Measurements from ENCODE around the gene GOSR2. TPM values are rescaled to one million over a fixed set of nuclear protein-coding genes. Genes with fewer than 3 reads are reported as not detected.

Gene GOSR2
- total RNA-seq, 1 experiment from 2014 or later, result 53.5 TPM

GRCh38 chr17:46908068-46908737, 14.8 kb upstream of the GOSR2 start:
- no peaks in the 10 kb centered on the region for H3K4me1 ChIP-seq (ENCODE audit: insufficient read depth, low read length)
- Mint-ChIP-seq H3K4me1 (peaks cover 9 to 16% of the 10 kb centered on the region in 2 experiments), H3K36me3 (ENCODE audit: insufficient read depth in 1 of 3, low read depth in 3 of 3) (no peaks in the 10 kb centered on the region), H3K27me3 (ENCODE audit: low read depth) (peaks cover 20% of the 10 kb centered on the region), H3K4me3 (no peak overlapping the region), H3K9me3 (no peaks in the 10 kb centered on the region), H3K27ac (no peak overlapping the region)
- H3K27me3 ChIP-seq (ENCODE audit: insufficient read depth, low read length), result no peaks in the 10 kb centered on the region
- no peak overlapping the region for H2BK15ac ChIP-seq (ENCODE audit: low read depth, low read length)
- no peak overlapping the region for H4K5ac ChIP-seq (ENCODE audit: insufficient read length, low read depth, low read length)
- TF ChIP-seq CTCF (conservative IDR thresholded peaks at IDR 0.05), result no peak
- no peaks in the 10 kb centered on the region for H4K20me1 ChIP-seq (ENCODE audit: control insufficient read depth, insufficient read depth, insufficient read length)
- H4K91ac ChIP-seq (ENCODE audit: insufficient read length, low read depth, low read length), result no peak overlapping the region
- no peak overlapping the region for H2BK5ac ChIP-seq (ENCODE audit: insufficient read length, low read length)
- no peak overlapping the region for H2AK5ac ChIP-seq (ENCODE audit: insufficient read length, low read length)
- H2AFZ ChIP-seq (ENCODE audit: low read length), result no peak overlapping the region
- no peak overlapping the region for H3K4ac ChIP-seq (ENCODE audit: low read depth, low read length)
- H2BK12ac ChIP-seq (ENCODE audit: insufficient read length, low read depth, low read length), result no peak overlapping the region
- no peak overlapping the region for H2BK20ac ChIP-seq (ENCODE audit: low read depth, low read length, poor library complexity, severe bottlenecking)
- no peak overlapping the region for H2BK120ac ChIP-seq (ENCODE audit: low read depth, low read length, poor library complexity, severe bottlenecking)
- no CpG with 5 or more reads among the region's 14 CpGs for WGBS (ENCODE audit: extremely low coverage, insufficient read length, low lambda C conversion rate)
- H3K79me1 ChIP-seq (ENCODE audit: insufficient read depth, low read depth, low read length, poor library complexity, severe bottlenecking), result no peaks in the 10 kb centered on the region
- H3K23ac ChIP-seq (ENCODE audit: insufficient read length, low read depth, low read length), result no peak overlapping the region
- no peaks in the 10 kb centered on the region for H3K23me2 ChIP-seq (ENCODE audit: insufficient read length, low read depth, low read length, poor library complexity, severe bottlenecking)
- no peak overlapping the region for H3K9ac ChIP-seq (ENCODE audit: extremely low read depth, insufficient read length, low read length)
- no peak overlapping the region for H3K27ac ChIP-seq (ENCODE audit: insufficient read length, low read depth, low read length)
- no peak overlapping the region for H3K56ac ChIP-seq (ENCODE audit: insufficient read length, low read depth, low read length)
- H3K18ac ChIP-seq (ENCODE audit: insufficient read length, low read depth, low read length), result no peak overlapping the region
- no peak overlapping the region for H3K4me2 ChIP-seq (ENCODE audit: insufficient read depth, insufficient read length, low read length)
- H3K79me2 ChIP-seq (ENCODE audit: insufficient read depth, low read length), result no peaks in the 10 kb centered on the region
- DNase-seq, result peak; percentile 23
- H3T11ph ChIP-seq (ENCODE audit: low read length), result no peak overlapping the region
- no peaks in the 10 kb centered on the region for H3K9me3 ChIP-seq (ENCODE audit: control insufficient read depth, low read depth, low read length)
- no peak overlapping the region for H3K14ac ChIP-seq (ENCODE audit: insufficient read depth, low read length)
- H4K8ac ChIP-seq (replicated peaks; ENCODE audit: insufficient read length, low read depth, low read length), result no peak overlapping the region

Data from H9 (cell line).